ENCODE data around the gene SLC39A5.

DNA sequence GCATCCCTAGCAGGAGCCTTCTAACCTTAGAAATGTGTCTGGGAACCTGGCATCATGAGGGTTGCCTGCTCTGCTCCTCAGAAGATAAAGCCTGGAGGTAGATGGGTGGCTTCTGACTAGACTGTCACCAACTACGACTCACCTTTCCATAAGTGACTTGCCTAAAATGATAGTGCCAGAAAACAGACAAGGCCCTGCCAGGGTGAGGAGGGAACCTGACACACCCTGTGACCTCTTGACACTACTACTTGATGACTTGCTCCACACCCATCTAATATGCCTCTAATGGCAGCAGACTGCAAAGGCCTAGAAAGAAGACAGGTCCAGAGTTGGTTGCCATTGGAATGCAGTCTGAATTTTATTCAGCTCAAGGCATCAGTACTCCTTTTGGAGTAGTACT lies 17.5 kb upstream of the SLC39A5 start:
- no peak for TF ChIP-seq EZH2phosphoT487 (IDR thresholded peaks at IDR 0.05; ENCODE audit: borderline replicate concordance, low read depth, low read length)
- no peak for TF ChIP-seq CTCF (conservative IDR thresholded peaks at IDR 0.05; ENCODE audit: low read length)
